GM19395 (cell line): ENCODE data around the gene MSI2.
A peak's percentile ranks its signal among the peaks of the same experiment; 100 is the strongest.

Source experiments
- ATAC-seq: cut with Tn5 transposase; IDR thresholded peaks from one replicate; pipeline ENCODE4 v1.9.1; 2021; ENCODE audit warnings: mild to moderate bottlenecking, moderate library complexity; ENCODE audit not compliant: unreplicated experiment

Gene MSI2

GRCh38 chr17:57425903-57426880 lies 169.9 kb downstream of the MSI2 start:
- ATAC-seq: no peak

GRCh38 chr17:57429966-57430365 lies 173.6 kb downstream of the MSI2 start:
- no peak for ATAC-seq

GRCh38 chr17:57431415-57431814 lies 175.1 kb downstream of the MSI2 start:
- no peak for ATAC-seq

- no peak for ATAC-seq
Measured at GRCh38 chr17:57432507-57433277, 176.4 kb downstream of the MSI2 start.

- ATAC-seq: no peak
Measured at GRCh38 chr17:57433452-57433851, 177.1 kb downstream of the MSI2 start.

- no peak for ATAC-seq
Measured at GRCh38 chr17:57434361-57434760, 178.0 kb downstream of the MSI2 start.

- ATAC-seq: no peak
Measured at GRCh38 chr17:57436565-57436964, 180.2 kb downstream of the MSI2 start.

- no peak for ATAC-seq
Measured at GRCh38 chr17:57438066-57438731, 181.9 kb downstream of the MSI2 start.

- ATAC-seq: no peak
Measured at GRCh38 chr17:57439651-57440050, 183.3 kb downstream of the MSI2 start.

- ATAC-seq: peak; percentile 55
Measured at GRCh38 chr17:57440522-57441269, 184.4 kb downstream of the MSI2 start.

- peak; percentile 39 for ATAC-seq
Measured at GRCh38 chr17:57441270-57441600, 184.9 kb downstream of the MSI2 start.

GRCh38 chr17:57442401-57442823 lies 186.1 kb downstream of the MSI2 start:
- ATAC-seq: no peak

- no peak for ATAC-seq
Measured at GRCh38 chr17:57442914-57443571, 186.7 kb downstream of the MSI2 start.

- ATAC-seq: no peak
Measured at GRCh38 chr17:57443781-57444180, 187.5 kb downstream of the MSI2 start.

GRCh38 chr17:57444682-57445450 lies 188.5 kb downstream of the MSI2 start:
- ATAC-seq: no peak

GRCh38 chr17:57445772-57446472 lies 189.6 kb downstream of the MSI2 start:
- ATAC-seq: no peak

- no peak for ATAC-seq
Measured at GRCh38 chr17:57447357-57447989, 191.2 kb downstream of the MSI2 start.
